HG02973 (cell line): ENCODE measurements around the gene KIF26B.
"Not testable (repeated sequence)": the region's sequence is repeated elsewhere in the genome, so short reads cannot be mapped to it uniquely, and the experiment has no call there.

Experiments
- ATAC-seq: cut with Tn5 transposase; IDR thresholded peaks from one replicate; pipeline ENCODE4 v1.9.1; 2021; ENCODE audit warnings: moderate library complexity; ENCODE audit not compliant: unreplicated experiment

The KIF26B gene

GRCh38 chr1:245154429-245155271 lies at the start of gene KIF26B:
Gene KIF26B, plus strand, starts transcription at chr1:245154985. Its CDS starts 440 bp downstream, at chr1:245155425.
- no peak for ATAC-seq

GRCh38 chr1:245105042-245105441 lies 49.7 kb upstream of the KIF26B start:
- ATAC-seq, result no peak

DNA sequence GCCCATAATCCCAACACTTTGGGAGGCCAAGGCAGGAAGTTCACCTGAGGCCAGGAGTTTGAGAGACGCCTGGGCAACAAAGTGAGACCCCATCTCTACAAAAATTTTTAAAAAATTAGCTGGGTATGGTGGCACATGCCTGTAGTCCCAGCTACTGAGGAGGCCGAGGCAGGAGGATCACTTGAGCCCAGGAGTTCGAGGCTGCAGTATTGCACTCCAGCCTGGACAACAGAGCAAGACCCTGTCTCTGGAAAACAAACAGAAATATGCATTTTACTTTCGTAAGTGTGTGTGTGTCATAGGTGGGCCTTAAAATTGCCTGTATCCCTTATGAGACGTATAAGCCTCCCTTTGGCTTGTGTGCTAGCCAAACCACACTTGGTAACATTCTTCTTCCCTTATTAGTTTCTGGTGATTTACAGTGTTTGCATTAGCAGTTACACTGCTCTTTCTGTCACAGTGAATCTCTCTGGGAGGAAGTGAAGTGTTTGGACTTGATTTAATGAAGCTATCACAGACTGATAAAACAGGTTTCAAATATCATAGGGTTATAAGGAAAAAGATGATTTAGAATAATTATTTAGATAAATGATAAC lies 48.9 kb upstream of the KIF26B start:
- ATAC-seq, result no peak

DNA sequence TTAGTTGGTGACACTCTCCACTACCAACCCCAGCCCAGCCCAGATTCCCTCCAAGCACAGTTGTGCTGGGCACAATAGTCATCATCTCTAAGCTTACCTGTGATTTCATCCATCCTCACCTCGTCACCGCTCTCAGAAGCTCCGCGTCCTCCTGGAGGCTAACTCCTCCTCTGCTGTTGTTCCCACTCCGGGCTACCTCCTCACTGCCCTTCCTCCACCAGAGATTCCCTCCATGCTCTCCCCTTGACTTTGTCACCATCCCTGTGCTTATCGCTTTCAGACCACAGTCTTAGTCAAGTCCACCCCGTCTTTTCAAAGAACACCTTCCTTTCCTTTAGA lies 47.0 kb upstream of the KIF26B start:
- ATAC-seq, result no peak

DNA sequence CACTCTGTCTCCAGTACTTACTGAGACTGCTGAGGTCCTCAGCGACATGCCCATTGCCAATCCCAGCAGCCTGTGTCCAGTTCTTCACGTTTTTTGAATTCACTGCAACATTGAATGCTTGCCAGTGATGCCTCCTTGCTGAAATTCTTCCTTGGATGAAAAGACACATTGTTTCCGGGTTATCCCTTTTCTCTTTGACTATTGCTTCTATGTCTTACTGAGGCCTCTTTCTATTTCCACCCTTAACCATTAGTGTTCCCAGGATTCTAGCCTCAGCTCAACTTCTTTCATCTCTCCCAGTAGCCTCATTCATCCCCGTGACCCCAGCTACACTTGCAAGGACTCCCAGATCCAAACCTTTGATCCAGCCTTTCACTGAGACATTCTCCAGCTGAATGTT lies 46.5 kb upstream of the KIF26B start:
- ATAC-seq, result no peak

GRCh38 chr1:245108909-245109308 lies 45.9 kb upstream of the KIF26B start:
- no peak for ATAC-seq

DNA sequence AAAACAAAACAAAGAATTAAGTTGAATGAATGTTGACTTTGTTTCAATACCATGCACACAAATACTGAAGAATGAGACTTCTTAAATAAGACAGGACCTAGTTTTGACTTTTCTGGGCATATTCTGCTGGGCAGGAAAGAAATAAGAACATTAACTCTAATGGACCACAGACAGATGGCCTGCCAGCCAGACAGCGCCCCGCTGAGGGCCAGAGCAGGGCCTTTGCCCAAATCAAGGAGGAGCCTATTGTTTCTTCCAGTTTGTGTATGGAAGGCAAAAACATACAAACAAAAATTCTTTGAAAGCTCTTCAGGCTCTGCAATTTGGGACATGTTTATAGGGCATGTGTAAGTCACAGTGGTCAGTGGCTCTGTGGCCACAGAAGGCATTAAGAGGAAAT lies 44.4 kb upstream of the KIF26B start:
- no peak for ATAC-seq

DNA sequence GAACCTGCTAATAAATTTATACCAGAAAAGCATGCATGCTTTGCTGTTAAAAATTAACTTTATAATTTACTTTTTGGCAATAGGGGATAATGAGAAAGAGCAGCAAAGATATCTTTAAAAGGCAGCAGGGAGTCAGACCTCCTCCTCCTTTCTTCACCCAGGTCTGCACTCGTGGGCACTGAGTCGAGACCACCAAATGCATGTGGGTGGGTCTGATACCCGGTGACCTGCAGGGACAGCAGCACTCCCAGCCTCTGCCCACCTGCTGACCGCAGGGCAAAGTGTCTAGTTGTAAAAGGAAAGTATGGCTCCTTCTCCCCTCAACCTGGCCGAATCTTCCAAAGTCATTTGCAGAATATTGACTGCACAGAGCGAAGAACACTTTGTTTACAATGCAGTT lies 43.7 kb upstream of the KIF26B start:
- no peak for ATAC-seq

DNA sequence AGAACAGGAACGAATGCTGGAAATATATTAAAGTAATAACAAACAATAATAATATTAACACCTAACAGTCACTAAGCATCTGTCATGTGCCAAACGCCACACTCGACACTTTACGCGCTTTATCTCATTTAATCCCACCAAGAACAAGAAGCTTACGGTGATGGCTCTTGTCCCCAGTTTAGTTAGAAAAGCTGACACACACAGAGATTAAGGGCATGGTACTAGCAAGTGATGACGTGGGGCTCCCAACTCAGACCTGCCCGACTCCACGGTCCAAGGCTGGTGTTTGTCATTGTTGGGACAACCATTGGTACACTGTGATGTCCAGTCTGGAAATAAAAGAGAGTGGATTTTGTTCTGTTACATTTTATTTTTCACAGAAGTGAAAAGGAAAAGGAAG lies 41.1 kb upstream of the KIF26B start:
- ATAC-seq, result no peak

DNA sequence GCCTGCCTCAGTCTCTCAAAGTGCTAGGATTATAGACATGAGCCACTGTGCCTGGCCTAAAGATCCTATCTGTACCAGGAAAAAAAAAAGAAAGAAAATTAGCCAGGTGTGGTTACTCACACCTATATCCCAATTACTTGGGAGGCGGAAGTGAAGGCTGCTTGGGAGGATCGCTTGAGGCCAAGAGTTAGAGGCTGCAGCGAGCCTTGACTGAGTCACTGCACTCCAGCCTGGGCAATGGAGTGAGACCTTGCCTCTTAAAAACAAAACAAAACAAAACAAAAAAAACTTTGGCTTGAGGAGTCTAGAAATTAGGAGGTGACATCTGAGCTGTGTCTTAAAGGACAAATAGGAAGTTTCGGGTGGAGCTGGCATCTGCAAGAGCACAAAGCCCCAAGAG lies 38.7 kb upstream of the KIF26B start:
- ATAC-seq, result no peak

- no peak for ATAC-seq
Observed at GRCh38 chr1:245116751-245117150, 38.0 kb upstream of the KIF26B start.

DNA sequence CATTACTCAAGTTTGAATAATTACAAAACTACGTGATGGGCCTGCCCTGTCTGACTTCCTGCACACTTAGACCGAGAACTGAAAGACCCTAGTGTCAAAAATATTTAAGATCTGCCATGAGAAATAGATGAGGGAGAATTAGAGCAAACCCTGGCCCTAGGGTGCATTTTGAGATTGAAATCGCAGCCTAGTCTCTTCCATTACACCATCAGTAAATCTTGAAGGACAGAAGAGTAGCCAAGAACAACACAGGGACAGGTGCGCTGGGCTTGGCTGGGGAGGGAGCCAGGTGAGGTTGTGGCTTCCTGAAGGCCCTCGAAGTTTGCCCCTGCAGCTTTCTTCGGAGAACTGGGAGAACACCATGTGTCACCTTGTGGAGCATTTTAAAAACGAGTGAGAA lies 36.7 kb upstream of the KIF26B start:
- no peak for ATAC-seq

GRCh38 chr1:245118806-245119205 lies 36.0 kb upstream of the KIF26B start:
- ATAC-seq, result no peak

DNA sequence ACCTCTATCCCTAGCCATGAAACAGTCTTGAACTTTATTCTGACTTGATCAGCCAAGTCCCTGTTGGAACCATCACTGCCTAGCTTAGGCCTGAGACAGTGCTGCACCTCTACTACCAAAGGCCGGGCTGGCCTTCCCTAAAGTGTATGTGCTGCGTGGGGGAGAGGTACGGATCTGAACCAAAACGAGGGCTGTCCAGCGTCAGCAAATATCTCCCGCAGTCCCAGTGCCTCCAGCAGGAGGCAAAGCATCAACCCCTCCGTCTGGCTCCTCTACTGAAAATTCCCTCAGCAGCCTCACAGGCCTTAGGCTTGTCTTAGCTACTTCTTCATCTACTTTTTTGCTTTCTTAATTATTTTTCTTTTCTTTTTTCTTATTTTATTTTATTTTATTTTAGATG lies 33.3 kb upstream of the KIF26B start:
- ATAC-seq, result no peak

DNA sequence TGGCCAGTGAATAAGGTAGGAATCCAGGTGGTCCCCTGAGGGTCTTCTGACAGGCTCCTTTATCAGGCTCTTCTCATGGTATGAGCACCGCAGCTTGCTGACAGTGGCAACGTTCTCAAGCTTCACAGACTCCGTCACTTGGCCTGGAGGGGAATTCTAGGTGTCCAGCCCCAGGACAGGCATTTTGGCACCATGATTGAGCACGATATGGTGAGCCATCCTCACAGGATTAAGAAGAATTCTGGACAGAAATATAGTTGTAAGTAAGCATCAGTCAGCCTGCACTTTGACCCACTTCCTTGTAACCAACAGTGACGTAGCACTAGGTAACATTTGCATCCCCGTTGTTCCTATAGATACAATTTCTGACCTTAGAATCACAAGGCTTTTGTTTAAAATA lies 30.5 kb upstream of the KIF26B start:
- ATAC-seq, result no peak

- ATAC-seq, result no peak
Observed at GRCh38 chr1:245124644-245125043, 30.1 kb upstream of the KIF26B start.

DNA sequence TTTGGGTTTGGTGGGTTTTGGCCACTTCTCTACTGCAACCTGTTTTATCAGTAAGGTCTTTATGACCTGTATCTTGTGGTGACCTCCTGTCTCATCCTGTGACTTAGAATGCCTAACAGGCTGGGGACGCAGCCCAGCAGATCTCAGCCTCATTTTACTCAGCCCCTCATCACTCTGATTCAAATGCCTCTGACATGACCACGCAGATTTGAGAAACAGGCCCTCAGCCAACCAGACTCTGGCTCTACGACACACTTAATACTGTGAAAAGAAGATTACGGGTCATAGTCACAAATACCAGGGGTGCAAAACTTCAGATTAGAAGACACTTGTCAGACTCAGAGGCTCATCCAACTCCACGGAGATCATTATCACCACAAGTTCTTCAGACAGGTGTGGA lies 28.3 kb upstream of the KIF26B start:
- no peak for ATAC-seq

- ATAC-seq, result no peak
Observed at GRCh38 chr1:245128381-245129101, 26.2 kb upstream of the KIF26B start.

GRCh38 chr1:245129319-245130240 lies 25.2 kb upstream of the KIF26B start:
- no peak for ATAC-seq

DNA sequence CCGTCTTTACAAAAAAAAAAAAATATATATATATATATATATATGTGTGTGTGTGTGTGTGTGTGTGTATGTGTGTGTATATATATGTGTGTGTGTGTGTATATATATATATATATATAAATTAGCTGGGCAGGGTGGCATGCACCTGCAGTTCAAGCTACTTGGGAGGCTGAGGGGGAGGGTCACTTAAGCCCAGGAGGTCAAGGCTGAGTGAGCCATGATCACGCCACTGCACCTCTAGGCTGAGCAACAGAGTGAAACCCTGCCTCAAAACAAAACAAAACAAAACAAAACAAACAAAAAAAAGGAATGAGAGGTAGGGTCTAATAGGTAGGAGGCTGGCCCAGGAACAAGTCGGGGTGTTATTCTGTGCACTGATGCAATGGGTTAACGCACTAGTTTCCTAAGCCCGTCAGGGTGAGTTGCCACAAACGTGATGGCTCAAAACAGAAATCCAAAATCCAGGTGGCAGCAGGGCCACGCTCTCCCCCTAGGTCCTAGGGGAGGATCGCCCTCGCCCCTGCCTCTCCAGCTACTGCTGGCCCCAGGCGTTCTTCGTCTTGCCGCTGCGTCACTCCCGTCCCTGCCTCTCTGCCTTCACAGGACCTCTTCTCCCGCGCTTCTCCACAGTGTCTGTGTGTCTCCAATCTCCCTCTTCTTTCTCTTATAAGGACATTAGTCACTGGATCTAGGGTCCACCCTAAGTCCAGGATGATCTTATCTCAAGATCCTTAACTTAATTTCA lies 24.3 kb upstream of the KIF26B start:
- not testable (repeated sequence) for ATAC-seq
